Measurements from ENCODE around the gene APBA3. TPM values are rescaled to one million over a fixed set of nuclear protein-coding genes. Genes with fewer than 3 reads are reported as not detected.

Gene APBA3
- total and polyA plus RNA-seq, 9 of the 15 experiments (the other 6 are each of a cell fraction or from before 2014, with no cell fraction given) = 0.10 to 29.5 (median 11.5) TPM

- TF ChIP-seq ZNF518B (CRISPR knock-in tag; IDR thresholded peaks at IDR 0.05) (no peak), ZNF57 (CRISPR knock-in tag; IDR thresholded peaks at IDR 0.05) (no peak), ETV6 (IDR thresholded peaks at IDR 0.05; ENCODE audit: borderline replicate concordance in 1 of 2, low read depth in 2 of 2, low read length in 1 of 2) (no peak), ETV6 (CRISPR knock-in tag; IDR thresholded peaks at IDR 0.05; ENCODE audit: borderline replicate concordance) (no peak), STAT5A (IDR thresholded peaks at IDR 0.05; ENCODE audit: borderline replicate concordance, low read length) (no peak), EWSR1 (IDR thresholded peaks at IDR 0.05; ENCODE audit: borderline replicate concordance, low read depth, partially characterized antibody) (no peak), DDX20 (tag; IDR thresholded peaks at IDR 0.05; ENCODE audit: low read depth) (no peak)
Measured at GRCh38 chr19:3753631-3754410, 7.7 kb downstream of the APBA3 start (continued).
